ENCODE measurements around the gene CBLB.

DNA sequence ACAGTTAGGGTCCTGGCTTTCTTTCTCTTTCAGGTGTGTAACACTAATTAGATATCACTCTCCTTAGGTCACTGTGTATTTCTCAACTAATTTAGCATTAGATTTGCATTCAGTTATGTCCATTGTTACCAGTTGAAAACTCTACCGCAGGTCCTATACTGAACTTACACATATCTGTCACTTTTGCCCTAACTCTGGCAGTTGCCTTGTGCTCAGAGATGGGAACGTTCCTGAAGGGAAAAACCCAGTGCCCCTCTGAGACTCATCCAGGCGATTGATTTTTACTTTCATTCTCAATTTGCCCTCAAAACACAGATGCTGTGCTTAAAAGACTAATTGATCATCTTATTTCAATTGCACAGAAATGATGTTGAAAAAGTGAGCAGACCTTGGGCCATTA, 253.0 kb downstream of the CBLB start:
- TF ChIP-seq, protein P1, sequence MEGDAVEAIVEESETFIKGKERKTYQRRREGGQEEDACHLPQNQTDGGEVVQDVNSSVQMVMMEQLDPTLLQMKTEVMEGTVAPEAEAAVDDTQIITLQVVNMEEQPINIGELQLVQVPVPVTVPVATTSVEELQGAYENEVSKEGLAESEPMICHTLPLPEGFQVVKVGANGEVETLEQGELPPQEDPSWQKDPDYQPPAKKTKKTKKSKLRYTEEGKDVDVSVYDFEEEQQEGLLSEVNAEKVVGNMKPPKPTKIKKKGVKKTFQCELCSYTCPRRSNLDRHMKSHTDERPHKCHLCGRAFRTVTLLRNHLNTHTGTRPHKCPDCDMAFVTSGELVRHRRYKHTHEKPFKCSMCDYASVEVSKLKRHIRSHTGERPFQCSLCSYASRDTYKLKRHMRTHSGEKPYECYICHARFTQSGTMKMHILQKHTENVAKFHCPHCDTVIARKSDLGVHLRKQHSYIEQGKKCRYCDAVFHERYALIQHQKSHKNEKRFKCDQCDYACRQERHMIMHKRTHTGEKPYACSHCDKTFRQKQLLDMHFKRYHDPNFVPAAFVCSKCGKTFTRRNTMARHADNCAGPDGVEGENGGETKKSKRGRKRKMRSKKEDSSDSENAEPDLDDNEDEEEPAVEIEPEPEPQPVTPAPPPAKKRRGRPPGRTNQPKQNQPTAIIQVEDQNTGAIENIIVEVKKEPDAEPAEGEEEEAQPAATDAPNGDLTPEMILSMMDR (IDR thresholded peaks at IDR 0.05; ENCODE audit: borderline replicate concordance, extremely low read depth, low read length, poor library complexity, severe bottlenecking), result no peak
- TF ChIP-seq EZH2 (IDR thresholded peaks at IDR 0.05; ENCODE audit: borderline replicate concordance, low read depth, low read length, severe bottlenecking), result no peak
